GM18502 (cell line): ENCODE measurements around the gene STUM.

Experiments
- ATAC-seq: cut with Tn5 transposase; IDR thresholded peaks from one replicate; pipeline ENCODE4 v1.9.1; 2021; ENCODE audit warnings: mild to moderate bottlenecking; ENCODE audit not compliant: unreplicated experiment, poor library complexity

The STUM gene

GRCh38 chr1:226532553-226532952 lies 16.0 kb upstream of the STUM start:
- ATAC-seq, result no peak

- no peak for ATAC-seq
These were observed 15.3 kb upstream of the STUM start for GRCh38 chr1:226533220-226533619.

GRCh38 chr1:226534098-226534497 lies 14.5 kb upstream of the STUM start:
- ATAC-seq, result no peak

- no peak for ATAC-seq
These were observed 13.9 kb upstream of the STUM start for GRCh38 chr1:226534645-226535044.

- no peak for ATAC-seq
These were observed 12.9 kb upstream of the STUM start for GRCh38 chr1:226535666-226536065.

- ATAC-seq, result no peak
These were observed 7.3 kb upstream of the STUM start for GRCh38 chr1:226541231-226541630.

GRCh38 chr1:226541631-226542622 lies 6.6 kb upstream of the STUM start:
- ATAC-seq, result no peak

GRCh38 chr1:226542623-226543103 lies 5.9 kb upstream of the STUM start:
- no peak for ATAC-seq

- no peak for ATAC-seq
These were observed 2.5 kb upstream of the STUM start for GRCh38 chr1:226545836-226546596.

- no peak for ATAC-seq
These were observed 1.6 kb upstream of the STUM start for GRCh38 chr1:226546926-226547325.

GRCh38 chr1:226547754-226548191 lies 791 bp upstream of the STUM start:
- ATAC-seq, result peak; percentile 74

- ATAC-seq, result no peak
These were observed 751 bp downstream of the STUM start for GRCh38 chr1:226549094-226549936.

GRCh38 chr1:226549937-226550671 lies 1.5 kb downstream of the STUM start:
- ATAC-seq, result peak; percentile 49

GRCh38 chr1:226550672-226551041 lies 2.1 kb downstream of the STUM start:
- no peak for ATAC-seq

GRCh38 chr1:226551299-226551698 lies 2.7 kb downstream of the STUM start:
- ATAC-seq, result no peak

- ATAC-seq, result no peak
These were observed 3.5 kb downstream of the STUM start for GRCh38 chr1:226552061-226552460.

GRCh38 chr1:226553266-226553923 lies 4.8 kb downstream of the STUM start:
- ATAC-seq, result no peak

- ATAC-seq, result no peak
These were observed 5.3 kb downstream of the STUM start for GRCh38 chr1:226553924-226554282.

- no peak for ATAC-seq
These were observed 6.5 kb downstream of the STUM start for GRCh38 chr1:226555092-226555491.
